Measurements from ENCODE around the gene CUX1.

Gene CUX1

DNA sequence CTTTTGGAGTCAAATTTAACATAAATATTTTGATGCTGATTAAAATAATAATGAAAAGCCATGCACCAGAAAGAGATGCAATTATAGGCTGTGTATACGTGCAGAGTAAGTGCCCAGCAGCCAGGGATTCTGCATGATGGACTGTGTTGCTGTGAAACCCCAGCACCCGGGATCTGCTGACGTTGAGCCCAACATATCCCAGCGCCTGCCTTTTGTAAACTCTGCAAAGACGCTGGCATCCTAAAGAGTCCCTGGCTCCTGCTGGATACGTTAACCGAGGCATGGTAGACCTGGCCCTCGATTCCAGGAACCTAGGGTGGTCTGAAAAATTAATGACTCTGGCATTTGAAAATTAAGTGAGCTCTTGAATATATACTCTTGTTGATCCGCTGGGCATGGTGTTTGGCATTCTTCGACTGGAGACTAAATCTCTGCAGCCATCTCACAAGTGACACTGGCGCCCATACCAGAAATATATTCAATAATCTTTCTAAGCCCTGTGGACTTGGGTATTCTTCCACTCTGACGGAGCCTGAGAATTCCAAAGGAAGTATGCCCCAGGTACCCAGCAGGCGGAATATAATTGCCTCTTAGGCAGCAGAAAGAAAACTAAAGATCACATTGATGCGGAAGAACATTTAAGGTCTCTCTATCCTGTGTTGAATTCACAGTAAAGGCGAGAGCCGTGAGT, 278.0 kb downstream of the CUX1 start:
- Histone ChIP-seq H3K36me3 (ENCODE audit: low read depth) (no peaks in the 10 kb centered on the region), H3K27ac (ENCODE audit: poor library complexity, severe bottlenecking) (no peak overlapping the region), H3K4me3 (ENCODE audit: severe bottlenecking) (no peak overlapping the region), H3K27me3 (ENCODE audit: insufficient read depth, poor library complexity, severe bottlenecking) (no peaks in the 10 kb centered on the region), H3K4me1 (ENCODE audit: insufficient read depth, poor library complexity, severe bottlenecking) (peaks cover 3% of the 10 kb centered on the region), H3K9me3 (ENCODE audit: severe bottlenecking) (no peaks in the 10 kb centered on the region)
- DNase-seq (ENCODE audit: low spot score) (no peak), ATAC-seq (ENCODE audit: low read depth) (no peak)
- TF ChIP-seq CTCF (IDR thresholded peaks at IDR 0.05; ENCODE audit: poor library complexity, severe bottlenecking) = no peak

GRCh38 chr7:102096012-102096332, 278.5 kb downstream of the CUX1 start:
- Histone ChIP-seq H3K4me3 (ENCODE audit: severe bottlenecking) (no peak overlapping the region), H3K27me3 (ENCODE audit: insufficient read depth, poor library complexity, severe bottlenecking) (no peaks in the 10 kb centered on the region), H3K36me3 (ENCODE audit: low read depth) (no peaks in the 10 kb centered on the region), H3K27ac (ENCODE audit: poor library complexity, severe bottlenecking) (no peak overlapping the region), H3K4me1 (ENCODE audit: insufficient read depth, poor library complexity, severe bottlenecking) (peaks cover 8% of the 10 kb centered on the region), H3K9me3 (ENCODE audit: severe bottlenecking) (no peaks in the 10 kb centered on the region)
- ATAC-seq (ENCODE audit: low read depth) (no peak), DNase-seq (ENCODE audit: low spot score) (no peak)
- no peak for TF ChIP-seq CTCF (IDR thresholded peaks at IDR 0.05; ENCODE audit: poor library complexity, severe bottlenecking)

DNA sequence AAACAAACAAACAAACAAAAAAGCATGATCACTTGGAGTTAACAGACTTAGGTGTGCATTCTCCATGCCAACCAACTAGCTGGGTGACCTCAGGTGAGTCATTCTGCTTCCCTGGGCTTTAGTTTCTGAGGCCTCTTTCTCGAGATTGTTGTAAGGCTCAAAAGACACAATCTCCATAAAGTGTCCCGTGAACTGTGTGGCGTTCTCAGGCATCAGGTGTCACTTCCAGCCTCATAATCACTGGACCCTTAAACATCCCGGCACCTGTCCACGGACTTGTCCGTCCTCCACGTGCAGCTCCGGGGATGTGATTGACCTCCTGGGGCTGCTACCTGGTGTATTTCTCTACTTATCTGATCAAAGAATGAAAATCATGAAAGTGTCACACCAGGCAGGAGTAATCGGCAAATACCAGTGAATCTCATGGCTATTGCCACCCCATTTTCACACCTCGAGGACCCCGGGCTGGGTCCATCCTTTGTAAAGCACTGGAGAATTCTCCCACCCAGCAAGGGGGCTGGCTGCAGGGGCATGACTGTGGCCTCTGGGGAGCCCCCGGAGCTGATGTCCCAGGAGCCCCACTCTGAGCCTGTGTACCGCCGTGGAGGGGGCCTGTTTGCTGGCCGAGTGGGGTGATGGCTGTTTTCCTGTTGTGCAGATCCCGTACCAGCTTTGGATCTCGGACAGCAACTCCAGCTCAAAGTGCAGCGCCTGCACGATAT, 279.4 kb downstream of the CUX1 start:
- no peak for TF ChIP-seq CTCF (IDR thresholded peaks at IDR 0.05; ENCODE audit: poor library complexity, severe bottlenecking)
- Histone ChIP-seq H3K4me3 (ENCODE audit: severe bottlenecking) (no peak overlapping the region), H3K27ac (ENCODE audit: poor library complexity, severe bottlenecking) (no peak overlapping the region), H3K9me3 (ENCODE audit: severe bottlenecking) (no peaks in the 10 kb centered on the region), H3K4me1 (ENCODE audit: insufficient read depth, poor library complexity, severe bottlenecking) (peaks cover 13% of the 10 kb centered on the region), H3K27me3 (ENCODE audit: insufficient read depth, poor library complexity, severe bottlenecking) (no peaks in the 10 kb centered on the region), H3K36me3 (ENCODE audit: low read depth) (no peaks in the 10 kb centered on the region)
- no peak for DNase-seq (ENCODE audit: low spot score)
- ATAC-seq (ENCODE audit: low read depth) = no peak

- Histone ChIP-seq H3K4me3 (ENCODE audit: severe bottlenecking) (no peak overlapping the region), H3K4me1 (ENCODE audit: insufficient read depth, poor library complexity, severe bottlenecking) (peaks cover 13% of the 10 kb centered on the region), H3K27me3 (ENCODE audit: insufficient read depth, poor library complexity, severe bottlenecking) (no peaks in the 10 kb centered on the region), H3K27ac (ENCODE audit: poor library complexity, severe bottlenecking) (no peak overlapping the region), H3K36me3 (ENCODE audit: low read depth) (no peaks in the 10 kb centered on the region), H3K9me3 (ENCODE audit: severe bottlenecking) (no peaks in the 10 kb centered on the region)
- ATAC-seq (ENCODE audit: low read depth) (no peak), DNase-seq (ENCODE audit: low spot score) (no peak)
- TF ChIP-seq CTCF (IDR thresholded peaks at IDR 0.05; ENCODE audit: poor library complexity, severe bottlenecking) = no peak
Observed at GRCh38 chr7:102097601-102098161, 280.3 kb downstream of the CUX1 start.

DNA sequence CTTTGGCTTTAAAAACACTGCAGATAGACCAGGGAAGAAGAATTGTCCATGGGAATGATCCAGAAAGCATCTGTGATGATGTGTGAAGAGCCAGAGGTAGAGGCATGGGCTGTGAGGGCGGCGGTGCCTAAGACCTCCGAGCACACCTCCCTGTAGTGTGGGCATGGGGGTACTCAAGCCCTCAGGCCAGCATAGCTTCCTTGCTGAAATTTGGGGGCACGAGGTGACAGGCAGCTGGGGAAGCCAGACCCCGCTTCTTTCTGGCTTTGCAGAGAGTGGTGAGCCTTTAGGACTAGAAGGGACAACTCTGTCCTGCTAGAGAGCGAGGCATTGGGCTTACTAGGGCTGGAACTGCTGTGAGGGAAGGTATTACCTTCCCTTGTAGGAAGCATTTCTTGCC, 281.6 kb downstream of the CUX1 start:
- H3K27me3 ChIP-seq (ENCODE audit: insufficient read depth, poor library complexity, severe bottlenecking) = no peaks in the 10 kb centered on the region
- no peak overlapping the region for H3K27ac ChIP-seq (ENCODE audit: poor library complexity, severe bottlenecking)
- no peak for TF ChIP-seq CTCF (IDR thresholded peaks at IDR 0.05; ENCODE audit: poor library complexity, severe bottlenecking)
- no peaks in the 10 kb centered on the region for H3K9me3 ChIP-seq (ENCODE audit: severe bottlenecking)
- DNase-seq (ENCODE audit: low spot score) (no peak), ATAC-seq (ENCODE audit: low read depth) (no peak)
- H3K4me1 ChIP-seq (ENCODE audit: insufficient read depth, poor library complexity, severe bottlenecking) = peaks cover 13% of the 10 kb centered on the region
- no peak overlapping the region for H3K4me3 ChIP-seq (ENCODE audit: severe bottlenecking)
- H3K36me3 ChIP-seq (ENCODE audit: low read depth) = no peaks in the 10 kb centered on the region

Data from RWPE2 (cell line).